GM19193 (cell line): Measurements from ENCODE around the gene ACVRL1.

ENCODE experiments used
- POLR2A ChIP-seq: IDR thresholded peaks from 4 replicates; pipeline ENCODE4 v1.6.1; 2011; ENCODE audit not compliant: insufficient read depth, insufficient read length; ENCODE audit errors: extremely low read depth

The ACVRL1 gene

DNA sequence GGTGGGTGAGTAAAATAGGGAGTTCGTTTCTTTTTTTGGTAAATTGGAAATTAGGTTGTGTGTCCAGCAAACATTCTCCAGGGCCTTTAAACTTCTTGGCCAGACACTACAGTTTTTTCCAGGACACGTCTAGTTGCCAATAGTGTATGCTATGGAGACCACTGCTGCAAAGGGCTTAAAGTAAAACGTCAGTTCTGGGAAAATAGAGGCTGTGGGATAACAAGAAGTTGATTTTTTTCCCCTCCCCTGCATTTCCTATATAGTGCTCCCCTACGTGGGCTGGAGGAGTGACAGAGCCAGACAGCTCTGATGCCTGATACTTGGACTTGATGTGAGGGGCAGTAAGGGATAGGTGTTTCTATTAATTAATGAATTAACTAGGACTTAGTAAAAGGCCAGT, 46.6 kb downstream of the ACVRL1 start:
- no peak for TF ChIP-seq POLR2A

DNA sequence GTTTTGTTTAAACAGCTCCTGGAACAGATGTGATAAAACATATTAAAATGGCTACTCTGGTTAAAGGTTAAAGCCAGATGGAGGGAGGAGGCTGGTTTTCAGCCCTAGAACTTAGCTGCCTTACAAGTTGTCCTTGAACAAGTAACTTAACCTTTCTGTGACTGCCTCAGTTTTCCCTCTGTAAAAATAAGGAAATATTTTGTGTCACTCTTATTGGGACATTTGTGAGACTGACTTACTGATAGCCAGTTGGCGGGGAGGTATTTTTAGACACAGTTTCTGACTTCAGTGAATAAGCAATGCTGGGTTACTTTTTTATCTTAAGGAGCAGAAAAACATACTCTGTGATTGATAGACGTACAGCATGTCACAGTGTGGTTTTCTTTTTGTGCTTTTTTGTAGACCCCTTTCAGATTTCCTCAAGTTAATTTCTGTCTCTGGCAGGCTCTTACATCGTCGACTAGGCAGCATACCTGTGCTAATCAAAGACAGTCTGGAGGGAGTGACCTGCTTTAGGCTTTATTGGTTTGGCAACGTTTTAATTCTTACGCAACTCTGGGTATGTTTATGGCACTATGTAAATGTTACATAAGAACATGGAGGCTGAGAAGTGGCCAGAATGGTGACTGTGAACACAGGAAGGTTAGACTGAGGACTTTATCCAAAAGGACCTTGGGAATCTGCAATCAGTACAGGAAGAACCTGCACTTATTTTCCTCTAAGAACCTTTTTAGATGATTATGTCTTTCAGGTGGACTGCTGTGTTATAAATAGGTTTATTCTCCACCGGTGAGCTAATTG, 47.5 kb downstream of the ACVRL1 start:
- TF ChIP-seq POLR2A: no peak

- no peak for TF ChIP-seq POLR2A
Measured at GRCh38 chr12:51955702-51956101, 48.4 kb downstream of the ACVRL1 start.

DNA sequence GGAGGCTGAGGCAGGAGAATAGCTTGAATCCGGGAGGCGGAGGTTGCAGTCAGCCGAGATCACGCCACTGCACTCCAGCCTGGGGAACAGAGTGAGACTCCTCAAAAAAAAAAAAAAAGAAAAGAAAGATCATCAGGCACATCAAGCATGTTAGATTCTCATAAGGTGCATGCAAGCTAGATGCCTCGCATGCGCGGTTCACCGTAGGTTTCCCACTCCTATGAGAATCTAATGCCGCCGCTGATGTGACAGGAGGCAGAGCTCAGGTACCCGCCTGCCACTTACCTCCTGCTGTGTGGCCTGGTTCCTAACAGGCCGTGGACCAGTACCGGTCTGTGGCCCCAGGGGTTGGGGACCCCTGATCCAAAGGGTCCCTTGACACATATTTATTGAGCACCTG, 51.2 kb downstream of the ACVRL1 start:
- TF ChIP-seq POLR2A: no peak

- TF ChIP-seq POLR2A: no peak
Measured at GRCh38 chr12:51959211-51959610, 51.9 kb downstream of the ACVRL1 start.

DNA sequence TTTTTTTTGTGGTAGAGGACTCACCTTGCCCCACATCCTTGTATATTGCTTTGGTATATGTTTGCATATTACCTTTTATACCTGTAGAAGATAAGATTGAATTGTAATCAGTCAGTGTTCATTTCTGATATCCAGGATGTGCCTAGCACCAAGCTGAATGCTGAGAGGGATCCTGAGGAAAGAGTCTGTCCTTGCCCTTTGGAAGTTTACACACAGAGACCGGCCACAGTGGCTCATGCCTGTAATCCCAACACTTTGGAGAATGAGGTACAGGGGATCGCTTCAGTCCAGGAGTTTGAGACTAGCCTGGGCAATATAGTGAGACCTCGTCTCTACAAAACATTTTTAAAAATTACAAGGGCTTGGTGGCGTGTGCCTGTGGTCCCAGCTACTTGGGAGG, 52.6 kb downstream of the ACVRL1 start:
- no peak for TF ChIP-seq POLR2A

DNA sequence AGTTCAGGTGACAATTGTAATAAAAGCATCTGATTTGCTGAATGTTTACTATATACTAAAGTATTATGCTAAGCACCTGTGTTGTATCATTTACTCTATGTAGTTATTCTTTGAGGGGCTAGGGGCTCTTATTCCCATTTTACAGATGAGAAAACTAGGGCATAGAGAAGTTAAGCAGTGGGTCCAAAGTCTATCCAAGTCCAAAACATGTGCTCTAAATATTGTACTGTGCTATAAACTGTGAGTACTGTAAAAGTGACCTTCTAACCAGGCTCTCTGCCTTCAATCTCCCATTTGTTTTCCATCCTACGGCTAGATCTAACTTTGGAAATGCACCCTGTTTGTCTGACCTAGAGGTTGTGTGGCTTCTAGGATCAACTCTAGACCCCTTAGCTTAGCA, 53.2 kb downstream of the ACVRL1 start:
- no peak for TF ChIP-seq POLR2A

DNA sequence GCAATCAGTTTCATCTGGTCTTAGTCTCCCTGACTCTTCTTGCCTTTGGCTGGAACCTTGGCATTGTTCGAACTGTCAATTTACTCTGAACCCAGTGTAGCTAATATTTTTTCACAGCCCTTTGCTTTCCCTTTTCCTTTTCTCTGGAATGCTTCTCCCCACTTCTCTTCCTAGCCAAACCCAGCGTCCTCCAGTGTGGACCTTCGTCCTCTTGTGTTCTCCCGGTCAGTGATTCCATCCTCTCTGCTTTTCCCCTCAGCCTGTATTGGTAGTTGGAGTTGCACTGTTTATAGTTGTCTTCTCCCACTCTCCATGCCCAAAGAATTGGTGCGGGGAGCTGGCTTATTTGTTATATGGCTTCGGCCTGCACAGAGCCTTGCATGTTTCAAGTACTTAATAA, 53.6 kb downstream of the ACVRL1 start:
- no peak for TF ChIP-seq POLR2A

- no peak for TF ChIP-seq POLR2A
Measured at GRCh38 chr12:51961834-51962233, 54.5 kb downstream of the ACVRL1 start.

DNA sequence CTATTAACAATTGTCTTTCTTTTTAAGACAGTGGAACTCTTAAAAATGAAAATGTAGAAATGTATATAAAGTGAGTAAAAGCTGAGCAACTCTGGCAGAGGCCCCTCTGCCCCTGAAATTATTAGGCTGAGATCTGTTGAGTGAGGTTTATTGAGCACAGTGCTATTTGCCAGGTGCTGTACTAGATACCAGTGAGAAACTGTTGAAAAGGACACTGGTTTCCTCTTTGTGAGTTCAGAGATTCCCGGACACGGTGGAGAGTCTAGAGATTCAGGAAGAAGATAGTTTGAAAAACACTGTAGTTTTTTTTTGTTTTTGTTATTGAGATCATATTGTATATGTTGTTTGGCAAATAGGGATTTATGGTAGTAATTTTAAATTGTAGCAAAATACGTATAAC, 55.4 kb downstream of the ACVRL1 start:
- TF ChIP-seq POLR2A: no peak

DNA sequence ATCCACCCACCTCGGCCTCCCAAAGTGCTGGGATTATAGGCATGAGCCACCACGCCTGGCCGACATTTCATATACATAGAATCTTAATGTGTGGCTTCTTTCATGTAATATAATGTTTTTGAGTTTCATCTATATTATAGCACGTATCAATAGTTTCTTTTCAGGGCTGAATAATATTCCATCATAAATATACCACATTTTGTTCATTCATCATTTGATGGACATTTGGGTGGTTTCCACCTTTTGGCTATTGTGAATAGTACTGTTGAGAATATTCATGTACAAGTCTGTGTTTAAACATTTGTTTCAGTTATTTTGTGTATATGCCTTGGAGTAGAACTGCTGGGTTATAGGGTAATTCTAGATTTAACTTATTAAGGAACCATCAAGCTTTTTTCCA, 56.2 kb downstream of the ACVRL1 start:
- TF ChIP-seq POLR2A: no peak

DNA sequence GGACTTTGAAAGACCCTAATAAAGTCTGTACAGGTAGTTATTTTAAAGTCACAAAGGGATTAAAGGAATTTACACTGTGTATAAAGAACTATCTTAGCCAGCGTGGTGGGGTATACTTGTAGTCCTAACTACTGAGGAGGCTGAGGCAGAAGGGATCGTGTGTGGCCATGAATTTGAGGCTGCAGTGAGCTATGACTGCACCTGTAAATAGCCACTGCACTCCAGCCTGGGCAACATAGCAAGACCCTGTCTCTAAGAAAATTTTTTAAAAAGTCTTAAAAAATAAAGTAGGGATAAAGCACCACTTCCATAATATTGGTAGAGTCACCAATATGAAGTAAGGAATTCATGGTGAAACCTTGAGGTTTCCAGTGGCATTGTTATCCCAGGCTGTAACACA, 62.3 kb downstream of the ACVRL1 start:
- TF ChIP-seq POLR2A: no peak

DNA sequence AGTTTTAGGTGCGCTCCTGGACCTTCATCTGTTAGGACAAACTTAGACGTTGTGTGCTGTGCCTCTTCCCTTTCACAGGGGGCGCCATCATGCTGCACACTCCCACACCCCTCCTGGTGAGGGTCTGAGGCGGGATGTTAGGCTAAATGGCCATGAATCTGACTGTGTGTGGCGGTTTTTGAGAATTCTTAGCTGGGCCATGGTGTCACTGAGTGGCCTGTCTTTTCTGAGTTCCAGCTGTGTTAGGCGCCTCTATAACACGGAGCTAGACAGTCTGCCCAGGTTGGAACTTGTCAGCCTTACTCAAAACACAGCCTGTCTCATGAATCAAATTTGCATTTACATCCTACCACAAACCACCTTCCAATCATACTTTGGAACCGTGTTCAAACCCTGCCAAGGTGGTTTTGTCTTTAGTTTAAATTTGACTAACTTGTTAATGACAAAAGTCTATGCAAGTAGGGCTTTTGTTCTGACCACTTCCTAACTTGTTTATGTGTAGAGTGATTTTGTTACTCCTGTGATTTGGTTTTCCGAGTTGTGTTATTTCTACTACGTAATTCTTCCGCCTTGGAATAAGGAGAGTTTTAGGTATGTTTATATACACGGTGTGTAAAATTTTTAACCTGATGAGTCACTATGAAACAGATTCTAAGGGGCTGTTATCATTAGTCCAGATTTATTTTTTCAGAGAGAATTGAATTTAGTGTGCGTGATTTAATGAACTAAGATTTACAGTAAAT, 63.8 kb downstream of the ACVRL1 start:
- TF ChIP-seq POLR2A: no peak

- no peak for TF ChIP-seq POLR2A
Measured at GRCh38 chr12:51971679-51972421, 64.5 kb downstream of the ACVRL1 start.

DNA sequence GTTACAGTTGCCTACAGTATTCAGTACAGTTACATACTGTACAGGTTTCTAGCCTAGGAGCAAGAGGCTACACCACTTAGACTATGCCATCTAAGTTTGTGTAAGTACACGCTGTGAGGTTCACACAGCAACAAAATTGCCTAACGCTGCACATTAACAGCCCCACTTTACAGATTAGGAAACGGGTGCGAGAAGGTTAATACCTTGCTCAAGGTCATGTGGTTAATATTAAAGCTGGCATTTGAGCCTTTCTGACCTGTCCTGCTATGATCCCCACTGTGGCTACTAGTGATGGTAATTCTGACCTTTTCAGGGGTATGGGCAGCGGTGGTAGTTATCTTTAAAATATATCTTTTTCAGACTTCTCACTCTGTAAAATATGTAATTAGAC, 65.1 kb downstream of the ACVRL1 start:
- TF ChIP-seq POLR2A: no peak

- no peak for TF ChIP-seq POLR2A
Measured at GRCh38 chr12:51972849-51973273, 65.6 kb downstream of the ACVRL1 start.
